Stimulated activated CD8-positive, alpha-beta memory T cell treated with anti-CD3 and anti-CD28 coated beads, Interleukin-4, amount 100 ng/mL, for 1 hour (primary cell): ENCODE measurements around the gene RRP1.
"Not testable (repeated sequence)": the region's sequence is repeated elsewhere in the genome, so short reads cannot be mapped to it uniquely, and the experiment has no call there.

ENCODE experiments used
- DNase-seq, 2 donors: peaks; one replicate each; pipeline ENCODE4 v3.0.0-alpha.2; 2020; ENCODE audit warnings: low read depth in 2 of 2, low spot score in 1 of 2

RRP1 gene

DNA sequence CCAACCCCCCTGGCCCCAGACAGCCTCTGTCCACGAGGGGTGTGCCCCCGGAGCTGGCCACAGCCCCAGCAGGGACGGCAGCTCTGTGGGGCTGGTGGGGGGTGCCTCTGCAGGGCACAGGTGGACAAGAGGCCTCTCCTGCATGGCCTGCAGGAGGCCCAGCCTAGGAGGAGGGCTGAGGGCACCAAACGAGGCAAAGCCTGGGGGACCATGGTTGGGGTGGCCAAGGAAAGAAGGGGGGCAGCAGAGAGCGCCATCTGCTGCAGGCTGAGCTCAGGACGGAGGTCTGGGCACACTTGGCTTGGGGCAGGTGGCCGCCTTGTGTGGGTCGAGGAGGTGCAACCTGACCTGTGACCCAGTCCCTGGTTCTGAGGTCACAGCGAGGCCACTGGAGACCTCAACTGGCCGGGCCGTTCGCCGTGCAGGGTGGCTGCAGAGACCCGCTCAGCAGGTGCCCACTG lies 27.3 kb downstream of the RRP1 start:
- no peak for DNase-seq

DNA sequence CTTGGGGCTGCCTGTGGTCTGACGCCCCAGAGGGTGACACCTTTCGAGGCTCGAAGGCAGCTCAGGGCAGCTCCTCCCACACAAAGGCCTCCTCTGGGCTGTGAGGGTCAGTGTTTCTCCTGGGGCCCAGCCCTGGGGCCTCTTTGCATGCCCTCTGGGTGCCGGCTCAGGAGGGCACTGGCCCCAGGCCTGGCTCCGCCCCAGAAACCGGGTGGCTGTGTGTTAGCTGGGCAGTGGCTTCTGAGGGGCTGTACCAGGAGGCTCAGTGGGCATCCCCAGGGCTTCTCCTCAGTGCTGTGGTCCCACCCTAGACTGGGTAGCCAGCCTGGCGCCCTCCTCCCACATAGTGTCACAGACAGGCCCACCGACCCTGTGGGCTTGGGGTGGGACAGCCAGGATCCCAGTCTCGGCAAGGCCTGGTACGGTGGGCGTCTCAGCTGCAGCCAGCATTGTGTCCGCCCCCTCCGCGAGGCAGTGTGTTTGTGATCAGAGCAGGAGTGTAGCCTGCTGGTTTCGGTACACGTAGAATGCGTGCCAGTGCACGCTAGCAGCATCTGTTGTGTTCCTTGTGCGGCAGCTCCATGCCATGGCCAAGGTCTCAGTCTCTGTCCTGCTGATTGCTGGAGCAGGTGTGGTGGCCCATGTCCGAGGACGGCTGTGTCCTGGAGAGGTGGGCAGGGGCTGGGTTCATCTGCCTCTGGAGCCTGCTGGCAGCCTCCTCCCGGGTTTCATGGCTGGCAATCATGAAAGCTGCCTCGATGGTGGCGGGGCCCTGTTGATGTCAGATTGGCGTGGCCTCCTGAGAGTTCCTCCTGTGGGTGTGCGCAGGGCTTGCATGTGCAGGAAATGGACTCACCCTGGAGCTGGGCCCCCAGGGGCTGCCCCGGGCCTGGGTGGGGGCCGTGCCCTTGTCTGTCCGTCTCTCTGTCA lies 28.0 kb downstream of the RRP1 start:
- DNase-seq = no peak

DNA sequence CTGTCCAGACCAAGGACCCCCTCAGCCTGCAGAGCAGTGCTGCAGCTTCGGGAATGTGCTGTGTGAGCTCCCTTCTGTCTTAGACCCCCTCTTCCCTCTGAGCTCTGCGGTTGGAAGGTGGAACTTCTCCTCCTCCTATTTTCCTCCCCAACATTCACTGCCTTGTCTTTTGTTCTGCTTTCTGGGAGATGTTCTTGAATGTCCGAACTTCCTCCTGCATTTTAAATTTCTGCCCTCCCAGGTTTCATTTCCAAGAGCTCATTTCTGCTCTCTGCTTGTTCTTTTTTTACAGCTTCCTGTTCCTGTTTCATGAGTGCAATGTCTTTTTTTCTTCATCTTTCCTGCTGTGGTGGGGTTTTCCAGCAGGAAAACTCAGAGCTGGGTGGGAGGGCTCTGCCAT lies 29.3 kb downstream of the RRP1 start:
- no peak for DNase-seq

DNA sequence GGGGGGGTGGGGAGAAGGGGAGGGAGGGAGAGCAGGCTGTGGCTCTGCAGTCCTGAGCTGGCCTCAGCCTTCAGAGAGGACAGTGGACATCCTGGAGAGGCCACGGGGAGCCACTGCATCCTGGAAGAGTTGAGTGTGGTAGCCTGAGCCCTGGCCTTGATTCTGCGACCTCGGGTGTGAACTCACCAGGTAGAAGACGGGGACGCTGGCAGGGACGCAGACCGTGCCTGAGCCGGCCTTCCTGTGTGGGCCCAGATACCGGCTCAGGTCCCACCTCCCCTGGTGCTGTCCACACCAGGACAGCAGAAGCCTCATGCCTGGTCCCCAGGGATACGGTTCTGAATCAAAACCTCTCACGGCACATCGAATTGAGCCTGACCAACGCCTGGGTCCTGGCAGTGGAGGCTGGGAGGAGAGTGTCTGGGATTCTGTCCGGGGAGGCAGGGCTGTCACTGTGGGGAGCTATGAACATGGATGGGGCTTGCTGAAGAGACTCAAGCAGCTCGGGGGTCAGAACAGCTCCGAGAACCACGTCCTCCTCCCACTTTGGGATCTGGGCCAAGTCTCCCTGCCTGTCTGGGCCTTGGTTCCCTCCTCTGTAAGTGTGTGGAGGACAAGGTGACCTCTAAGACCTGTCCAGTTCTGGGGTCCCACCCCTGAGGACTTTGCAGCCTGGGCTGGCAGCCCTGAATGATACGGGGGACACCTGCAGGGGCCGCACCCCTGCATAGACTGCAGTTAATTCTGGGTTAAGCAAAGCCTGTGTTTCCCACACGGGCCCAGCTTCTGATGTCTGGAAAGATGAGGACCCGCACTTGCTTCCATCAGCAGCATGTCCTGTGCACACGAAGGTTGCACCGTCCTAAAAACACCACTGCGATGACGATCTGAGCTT lies 30.4 kb downstream of the RRP1 start:
- no peak for DNase-seq

DNA sequence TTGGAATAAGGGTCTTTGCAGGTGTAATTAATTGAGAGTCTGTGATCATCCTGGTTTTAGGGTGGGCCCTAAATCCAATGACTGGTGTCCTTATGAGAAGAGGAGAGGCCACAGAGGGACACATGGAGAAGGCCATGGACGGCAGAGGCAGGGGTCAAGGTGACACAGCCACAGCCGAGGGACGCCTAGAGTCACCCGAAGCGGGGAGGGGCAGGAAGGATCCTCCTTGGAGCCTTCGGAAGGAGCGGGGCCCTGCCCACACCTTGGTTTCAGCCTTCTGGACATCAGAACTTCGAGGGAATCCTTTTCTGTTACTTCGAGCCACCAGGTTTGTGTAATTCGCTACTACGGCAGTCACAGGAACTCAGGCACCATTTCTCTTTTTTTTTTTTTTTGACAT lies 31.1 kb downstream of the RRP1 start:
- no peak for DNase-seq

DNA sequence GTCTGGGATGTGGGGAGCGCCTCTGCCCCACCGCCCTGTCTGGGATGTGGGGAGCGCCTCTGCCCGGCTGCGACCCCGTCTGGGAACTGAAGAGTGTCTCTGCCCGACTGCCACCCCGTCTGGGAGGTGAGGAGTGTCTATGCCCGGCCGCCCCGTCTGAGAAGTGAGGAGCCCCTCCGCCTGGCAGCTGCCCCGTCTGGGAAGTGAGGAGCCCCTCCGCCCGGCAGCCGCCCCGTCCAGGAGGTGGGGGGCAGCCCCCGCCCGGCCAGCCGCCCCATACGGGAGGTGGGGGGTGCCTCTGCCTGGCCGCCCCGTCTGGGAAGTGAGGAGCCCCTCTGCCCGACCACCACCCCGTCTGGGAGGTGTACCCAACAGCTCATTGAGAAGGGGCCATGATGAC lies 32.8 kb downstream of the RRP1 start:
- DNase-seq = not testable (repeated sequence)

DNA sequence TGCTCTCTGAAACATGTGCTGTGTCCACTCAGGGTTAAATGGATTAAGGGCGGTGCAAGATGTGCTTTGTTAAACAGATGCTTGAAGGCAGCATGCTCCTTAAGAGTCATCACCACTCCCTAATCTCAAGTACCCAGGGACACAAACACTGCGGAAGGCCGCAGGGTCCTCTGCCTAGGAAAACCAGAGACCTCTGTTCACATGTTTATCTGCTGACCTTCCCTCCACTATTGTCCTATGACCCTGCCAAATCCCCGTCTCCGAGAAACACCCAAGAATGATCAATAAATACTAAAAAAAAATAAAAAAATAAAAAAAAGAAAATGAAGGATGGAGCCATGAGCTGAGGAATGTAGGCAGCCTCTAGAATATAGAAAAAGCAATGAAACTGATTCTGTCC lies 33.4 kb downstream of the RRP1 start:
- DNase-seq = not testable (repeated sequence)

DNA sequence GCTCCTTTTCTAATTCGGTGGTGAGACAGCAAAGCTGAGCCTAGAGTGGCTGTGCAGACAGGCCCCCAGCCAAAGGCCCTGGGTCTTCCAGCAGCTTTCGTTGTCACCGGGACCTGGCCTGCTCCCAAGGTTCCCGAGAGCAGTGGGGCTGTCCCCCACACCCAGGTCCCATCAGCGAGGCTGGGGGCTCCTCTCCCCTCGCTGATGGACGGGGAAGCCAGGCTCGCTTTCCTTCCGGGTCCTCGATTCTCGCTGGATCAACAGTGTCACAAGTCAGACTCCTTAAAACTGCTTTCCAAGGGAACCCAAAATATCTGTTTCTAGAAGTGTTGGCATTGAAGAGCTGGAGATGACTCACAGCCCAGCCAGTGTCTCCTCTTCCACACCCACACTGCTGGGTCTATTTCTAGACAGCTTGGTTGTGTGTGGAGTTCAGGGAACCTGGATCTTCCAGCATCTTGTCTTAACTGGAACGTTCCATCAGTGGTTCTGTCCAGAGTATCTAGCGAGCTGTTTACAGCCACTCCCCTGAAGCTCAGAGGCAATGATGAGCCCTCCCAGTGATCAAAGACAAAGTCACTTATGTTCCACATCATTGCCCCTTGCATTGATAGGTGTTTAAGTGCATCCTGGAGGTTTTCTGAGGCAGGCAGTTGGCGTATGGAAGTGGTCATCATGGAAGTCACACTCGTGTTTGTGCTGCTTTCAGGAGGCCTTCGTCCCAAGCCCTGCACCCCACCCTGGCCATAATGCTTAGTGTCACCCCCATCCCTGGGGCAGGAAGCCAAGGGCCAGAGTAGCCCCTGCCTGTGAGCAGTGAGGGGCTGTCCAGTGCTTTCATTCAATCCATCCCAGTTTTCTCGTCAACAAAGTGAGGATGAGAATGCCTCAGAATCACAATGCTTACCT lies 35.2 kb downstream of the RRP1 start:
- DNase-seq = no peak

DNA sequence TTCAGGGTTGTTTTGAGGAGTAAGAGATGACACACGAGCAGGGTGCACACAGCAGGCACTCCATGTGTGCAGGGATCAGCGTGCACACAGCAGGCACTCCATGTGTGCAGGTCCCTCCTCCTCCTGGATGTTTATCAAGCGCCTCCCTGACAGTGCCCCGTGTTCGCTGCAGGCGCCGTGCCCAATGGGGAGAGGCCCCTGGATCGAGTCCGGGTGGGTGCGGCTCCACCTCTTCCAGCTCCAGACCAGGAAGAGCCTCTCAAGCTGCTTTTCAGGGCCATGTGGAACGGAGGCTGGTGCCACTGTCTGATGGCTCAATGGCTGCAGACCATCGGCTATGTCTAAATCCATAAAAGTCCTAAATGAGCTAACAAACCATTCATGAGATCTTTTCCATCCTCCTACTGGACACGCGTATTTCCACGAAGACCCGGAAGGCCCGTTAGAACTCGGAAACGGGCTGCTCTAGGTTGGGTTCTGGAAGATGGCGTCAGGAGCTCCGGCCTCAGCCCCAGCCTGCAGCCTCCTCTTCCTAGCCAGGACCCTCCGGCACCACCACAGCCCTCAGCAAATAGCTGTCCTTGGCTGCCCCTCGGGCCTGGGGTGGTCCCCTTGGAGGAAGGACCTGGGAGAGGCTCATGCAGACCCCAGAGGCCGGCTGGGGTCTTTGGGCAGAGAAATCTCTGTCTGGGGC lies 36.0 kb downstream of the RRP1 start:
- no peak for DNase-seq

DNA sequence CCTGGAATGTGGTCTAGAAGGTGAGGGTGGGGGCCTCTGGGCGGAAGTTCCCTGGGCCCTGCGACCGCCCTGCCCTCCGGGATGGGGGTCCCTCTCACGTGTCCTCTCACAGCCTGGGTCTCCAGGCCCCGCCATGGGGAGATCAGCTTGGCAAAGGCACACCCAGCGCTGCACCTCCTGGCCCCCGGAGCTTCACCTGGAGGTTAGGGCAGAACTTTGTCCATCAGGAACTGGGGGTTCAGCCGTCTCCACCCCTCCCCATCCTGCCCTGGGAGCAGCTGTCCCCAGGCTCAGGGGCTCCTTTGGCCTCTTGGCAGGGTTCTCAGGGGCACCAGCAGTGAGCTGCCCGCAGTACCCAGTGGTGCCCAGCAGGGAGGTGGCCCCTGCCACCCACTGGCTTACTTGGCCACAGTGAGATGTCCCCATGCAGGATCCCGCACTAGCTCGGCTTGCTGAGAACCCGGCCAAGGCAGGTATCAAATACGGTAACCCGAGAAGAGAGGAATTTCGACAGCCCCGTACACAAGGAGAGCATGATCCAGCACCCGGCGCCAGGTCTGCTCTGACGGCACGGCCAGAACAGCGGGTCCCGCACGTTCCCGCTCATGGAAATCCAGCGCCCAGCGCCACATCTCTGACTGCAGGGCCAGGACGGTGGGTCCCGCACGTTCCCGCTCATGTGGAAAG lies 36.7 kb downstream of the RRP1 start:
- no peak for DNase-seq

DNA sequence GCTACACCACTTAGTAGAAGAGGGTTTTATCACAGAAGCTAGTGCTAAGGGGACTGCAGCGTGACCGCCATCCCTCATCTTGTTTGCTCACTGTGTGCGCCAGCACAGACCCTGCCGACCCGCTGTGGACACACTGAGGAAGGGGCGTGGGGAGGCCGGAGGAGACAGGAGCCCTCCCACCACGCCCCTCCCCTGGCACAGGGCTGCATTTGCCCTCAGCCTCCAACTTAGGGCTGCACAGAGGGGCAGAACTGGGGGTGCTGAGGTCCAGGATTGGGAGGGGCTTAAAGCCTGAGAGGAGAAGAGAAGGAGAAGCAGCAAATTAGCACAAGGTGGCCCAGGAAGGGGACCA lies 37.2 kb downstream of the RRP1 start:
- no peak for DNase-seq

DNA sequence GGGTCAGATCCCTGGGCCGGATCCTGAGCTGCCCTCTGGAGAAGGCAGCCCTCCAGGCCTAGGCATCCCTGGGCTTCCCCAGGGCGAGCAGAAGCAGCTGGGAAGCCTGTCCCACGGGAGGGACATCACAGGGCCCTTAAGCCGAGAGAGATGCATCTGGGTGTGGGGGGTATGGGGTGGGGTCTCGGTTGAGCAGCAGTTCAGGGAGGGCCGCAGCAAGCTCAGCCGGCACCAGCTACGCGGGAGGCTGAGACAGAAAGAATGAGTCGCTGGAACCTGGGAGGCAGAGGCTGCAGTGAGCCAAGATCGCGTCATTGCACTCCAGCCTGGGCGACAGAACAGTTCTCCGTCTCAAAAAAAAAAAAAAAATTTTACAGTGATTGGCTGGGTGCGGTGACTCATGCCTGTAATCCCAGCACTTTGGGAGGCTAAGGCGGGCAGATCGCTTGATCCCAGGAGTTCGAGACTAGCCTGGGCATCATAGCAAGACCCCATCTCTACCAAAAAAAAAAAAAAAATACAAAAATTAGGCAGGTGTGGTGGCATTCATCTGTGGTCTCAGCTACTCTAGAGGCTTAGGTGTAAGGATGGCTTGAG lies 37.7 kb downstream of the RRP1 start:
- no peak for DNase-seq

DNA sequence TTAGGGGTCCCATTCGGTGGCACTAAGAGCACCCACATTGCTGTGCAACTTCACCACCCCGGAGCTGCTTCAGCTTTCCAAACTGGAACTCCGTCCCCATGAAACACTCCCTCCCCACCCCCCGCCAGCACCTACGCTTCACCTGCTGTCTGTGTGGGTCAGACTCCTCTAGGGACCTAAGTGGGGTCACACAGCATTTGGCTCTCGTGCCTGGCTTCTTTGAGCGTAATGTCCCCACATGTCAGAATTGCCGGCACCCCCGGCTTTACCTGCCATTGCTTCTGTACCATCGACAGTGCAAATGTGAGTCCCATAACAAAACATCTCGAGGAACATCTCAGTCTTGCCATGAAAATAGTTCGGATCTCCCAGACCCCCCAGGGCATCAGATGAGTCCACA lies 39.8 kb downstream of the RRP1 start:
- DNase-seq = no peak

DNA sequence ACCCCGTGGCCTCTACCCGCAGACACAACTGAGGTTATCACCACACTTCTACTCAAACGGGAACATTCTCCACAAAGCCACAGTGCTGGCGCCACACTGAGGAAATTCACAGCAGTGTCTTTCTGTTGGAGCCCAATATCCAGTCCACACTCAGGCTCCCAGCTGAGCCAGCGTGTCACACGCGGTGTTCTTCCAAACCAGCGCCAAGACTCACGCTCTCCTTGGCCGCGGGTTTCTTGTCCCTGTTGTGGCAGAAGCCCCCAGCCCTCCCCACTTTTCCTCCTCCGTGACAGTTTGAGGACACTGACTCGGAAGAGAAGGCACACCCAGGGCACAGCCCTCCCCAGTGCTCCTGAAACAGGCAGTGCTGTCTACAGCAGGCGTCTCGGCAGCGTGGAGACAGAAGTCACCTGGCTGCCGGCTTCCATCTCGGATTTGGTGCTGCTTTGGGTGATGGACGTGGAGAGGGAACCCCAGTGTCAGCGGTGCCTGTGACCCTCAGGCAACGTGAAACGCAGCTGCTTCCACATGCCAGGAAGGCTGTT lies 40.3 kb downstream of the RRP1 start:
- no peak for DNase-seq

DNA sequence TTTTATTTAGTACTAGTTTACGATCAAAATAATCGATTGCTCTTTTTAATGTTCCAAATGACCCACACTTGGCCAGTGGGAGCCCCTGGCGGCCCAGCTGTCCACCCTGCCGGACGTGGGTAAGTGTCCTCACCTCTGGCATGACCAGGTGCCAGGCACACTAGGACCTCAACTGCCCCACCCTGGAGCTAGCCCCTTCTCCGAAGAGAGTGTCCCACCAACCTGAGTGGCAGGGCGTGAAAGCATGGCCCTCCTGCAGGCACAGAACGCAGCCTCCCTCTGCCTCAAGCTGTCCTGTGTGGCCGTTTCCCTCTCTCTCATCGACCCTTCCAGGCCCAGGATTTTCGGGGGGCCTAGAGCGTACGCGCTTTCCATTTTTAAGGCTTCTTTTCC lies 42.8 kb downstream of the RRP1 start:
- DNase-seq = no peak

DNA sequence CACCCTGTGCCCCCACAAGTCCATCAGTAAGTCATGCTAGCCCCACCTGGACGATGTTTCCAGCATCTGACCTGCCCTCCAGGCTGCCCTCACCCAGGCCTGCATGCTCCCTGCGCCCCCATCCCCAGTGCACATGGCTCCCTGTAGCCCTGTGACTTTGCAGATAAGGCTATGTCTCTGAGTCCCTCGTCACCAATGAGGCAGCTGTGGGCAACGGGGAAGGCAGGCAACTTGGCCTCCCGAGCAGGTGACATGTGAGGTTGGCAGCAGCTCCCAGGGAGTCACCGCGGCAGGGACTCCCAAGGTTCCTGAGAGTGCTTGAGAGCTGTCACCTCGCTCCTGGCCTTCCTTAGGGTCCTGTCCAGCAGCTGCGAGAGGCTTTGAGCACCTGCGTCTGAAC lies 43.3 kb downstream of the RRP1 start:
- DNase-seq = no peak

DNA sequence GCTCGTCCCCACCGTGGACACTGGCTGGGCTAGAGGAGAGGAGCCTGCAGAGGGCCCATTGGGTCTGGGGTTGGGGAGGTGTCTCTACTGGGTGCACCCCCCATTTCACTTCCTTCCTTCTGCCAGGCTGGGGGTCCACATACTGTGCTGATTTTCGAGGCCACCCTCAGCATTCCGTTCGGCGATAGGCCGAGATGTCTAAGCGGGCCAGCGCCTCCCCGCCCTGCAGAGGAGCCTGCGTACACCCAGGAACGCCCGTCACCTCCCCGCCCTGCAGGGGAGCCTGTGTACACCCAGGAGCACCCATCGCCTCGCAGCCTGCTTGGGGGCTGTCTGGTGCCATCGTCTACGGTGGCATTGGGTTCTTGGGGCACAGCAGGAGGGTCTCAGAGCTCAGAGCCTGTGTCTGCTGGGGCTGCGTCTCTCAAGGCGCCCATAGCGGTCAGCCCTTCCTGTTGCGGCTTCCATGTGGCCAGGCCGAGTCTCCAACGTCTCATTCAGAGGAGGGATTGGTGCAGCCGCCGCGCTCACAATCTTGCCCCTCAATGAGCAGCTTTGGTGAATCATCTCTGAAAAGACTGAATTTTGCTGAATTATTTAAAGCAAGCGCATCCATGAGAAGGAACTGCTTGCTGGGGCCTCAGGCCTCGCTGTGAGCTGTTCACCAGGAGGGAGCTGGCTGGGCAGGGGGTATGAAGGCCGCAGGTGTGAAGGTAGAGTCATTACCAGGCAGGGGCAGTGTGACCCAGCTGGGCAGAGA lies 44.9 kb downstream of the RRP1 start:
- DNase-seq = no peak

DNA sequence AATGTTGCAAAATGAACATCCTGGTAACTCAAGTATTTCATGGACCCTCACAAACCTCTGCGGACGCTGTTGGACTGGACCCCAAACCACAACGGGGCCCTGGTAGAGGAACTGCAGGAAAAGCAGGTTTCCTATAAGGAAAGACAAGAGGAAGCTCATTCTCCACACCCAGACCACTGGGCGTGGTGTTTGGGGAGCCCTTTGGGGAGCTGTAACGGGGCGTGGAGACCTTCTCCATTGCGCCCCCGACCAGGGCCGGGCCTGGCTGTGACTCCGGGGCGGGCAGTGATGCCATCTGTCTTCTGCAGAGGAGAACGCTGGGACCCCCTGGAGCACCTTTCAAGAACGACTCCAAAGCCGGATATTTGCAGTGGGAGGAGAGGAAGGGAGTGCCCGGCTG lies 45.7 kb downstream of the RRP1 start:
- no peak for DNase-seq

DNA sequence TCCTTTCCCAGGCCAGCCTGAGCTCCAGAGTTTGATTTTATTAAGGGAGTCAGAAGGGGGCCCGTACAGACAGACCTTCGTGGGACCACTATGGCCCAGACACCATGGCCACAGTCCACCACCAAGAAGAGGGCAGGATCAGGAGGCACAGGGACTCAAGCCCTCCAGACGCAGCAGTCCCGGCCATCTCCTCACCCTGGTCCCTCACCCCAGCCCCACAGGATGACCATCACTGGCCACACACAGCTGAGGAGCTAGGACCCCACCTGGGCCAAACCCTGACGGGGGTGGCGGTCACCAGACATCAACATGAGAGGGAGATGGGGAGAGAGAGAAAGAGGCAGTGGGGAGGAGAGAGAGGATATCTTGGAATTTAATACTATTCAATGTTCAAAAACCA lies 46.5 kb downstream of the RRP1 start:
- DNase-seq = no peak
